Fibroblast of lung (primary cell): Measurements from ENCODE around the gene ARRB1.

ENCODE experiments used
- CTCF ChIP-seq, 2 donors: IDR thresholded peaks in 1 of 2; conservative IDR thresholded peaks in 1 of 2; 1 replicate in 1 of 2; 2 replicates in 1 of 2; pipeline ENCODE4 v1.5.1; 2011 to 2012; ENCODE audit warnings: low read length in 2 of 2, control low read depth in 1 of 2, inconsistent platforms in 1 of 2, low read depth in 1 of 2, mild to moderate bottlenecking in 1 of 2
- EZH2 ChIP-seq: IDR thresholded peaks from 2 replicates; pipeline ENCODE4 v1.5.1; 2012; ENCODE audit warnings: low read length, control low read depth, mild to moderate bottlenecking; ENCODE audit errors: missing control alignments

GRCh38 chr11:75280770-75281468 is 70.5 kb downstream of the ARRB1 start:
- TF ChIP-seq CTCF (conservative IDR thresholded peaks at IDR 0.05 in 1 of 2, IDR thresholded peaks at IDR 0.05 in 1 of 2; ENCODE audit: low read depth in 1 of 2, low read length in 2 of 2) (no peak), EZH2 (no peak)
